ENCODE data around the gene LY6G6C. TPM values are rescaled to one million over a fixed set of nuclear protein-coding genes. Genes with fewer than 3 reads are reported as not detected.

The LY6G6C gene
- total and polyA plus RNA-seq, 2 of the 13 experiments (the other 11 are each of a cell fraction or from before 2014, with no cell fraction given), result 0.15 TPM; not detected in 1

- TF ChIP-seq ATF7-NPFF (CRISPR knock-in tag; IDR thresholded peaks at IDR 0.05; ENCODE audit: low read depth), result 0 out of 2 replicates have a peak, but pooled peaks have one; percentile 21
- TF ChIP-seq SKI (IDR thresholded peaks at IDR 0.05; ENCODE audit: partially characterized antibody), result peak; percentile 64
- TF ChIP-seq ZBTB34 (CRISPR knock-in tag; IDR thresholded peaks at IDR 0.05), result no peak
- no peak for TF ChIP-seq TIGD3 (CRISPR knock-in tag; IDR thresholded peaks at IDR 0.05; ENCODE audit: borderline replicate concordance)
- no peak; the same call in 1 of the 2 replicates for TF ChIP-seq KAT8 (CRISPR knock-in tag; IDR thresholded peaks at IDR 0.05)
- TF ChIP-seq SRF (IDR thresholded peaks at IDR 0.05; ENCODE audit: low read depth, low read length), result peak; percentile 6; the same call in 1 of the 2 replicates
- peak; percentile 92 for TF ChIP-seq ZNF746 (CRISPR knock-in tag; IDR thresholded peaks at IDR 0.05)
- TF ChIP-seq ZNF33A (CRISPR knock-in tag; IDR thresholded peaks at IDR 0.05; ENCODE audit: borderline replicate concordance), result no peak
- TF ChIP-seq HES4 (CRISPR knock-in tag; IDR thresholded peaks at IDR 0.05; ENCODE audit: borderline replicate concordance), result no peak
- 0 out of 2 replicates have a peak, but pooled peaks have one; percentile 21 for TF ChIP-seq CCDC6 (CRISPR knock-in tag; IDR thresholded peaks at IDR 0.05)
- TF ChIP-seq HOXA3 (CRISPR knock-in tag; IDR thresholded peaks at IDR 0.05), result peak; percentile 44; the same call in 1 of the 2 replicates
- peak; percentile 44; the same call in 1 of the 2 replicates for TF ChIP-seq ZNF792 (CRISPR knock-in tag; IDR thresholded peaks at IDR 0.05)
- peak; percentile 77; the same call in 1 of the 2 replicates for TF ChIP-seq NR2C2 (CRISPR knock-in tag; IDR thresholded peaks at IDR 0.05; ENCODE audit: borderline replicate concordance)
- no peak for TF ChIP-seq ZNF720 (CRISPR knock-in tag; IDR thresholded peaks at IDR 0.05)
- peak; percentile 50 for TF ChIP-seq ZGPAT (CRISPR knock-in tag; IDR thresholded peaks at IDR 0.05)
- 0 out of 2 replicates have a peak, but pooled peaks have one; percentile 24 for TF ChIP-seq SP2 (CRISPR knock-in tag; IDR thresholded peaks at IDR 0.05)
- peak; percentile 21; the same call in 1 of the 2 replicates for TF ChIP-seq CEBPG (CRISPR knock-in tag; IDR thresholded peaks at IDR 0.05)
- peak; percentile 86 for TF ChIP-seq RARA (CRISPR knock-in tag; IDR thresholded peaks at IDR 0.05)
- no peak for TF ChIP-seq NONO (IDR thresholded peaks at IDR 0.05)
- peak; percentile 69 for TF ChIP-seq NONO (CRISPR knock-in tag; conservative IDR thresholded peaks at IDR 0.05)
- no peak for TF ChIP-seq STAT5B (CRISPR knock-in tag; IDR thresholded peaks at IDR 0.05)
- peak; percentile 70; the same call in 1 of the 2 replicates for TF ChIP-seq ZNF3 (CRISPR knock-in tag; IDR thresholded peaks at IDR 0.05)
- TF ChIP-seq PAX8 (CRISPR knock-in tag; IDR thresholded peaks at IDR 0.05; ENCODE audit: borderline replicate concordance), result no peak
- TF ChIP-seq RNF219 (CRISPR knock-in tag; IDR thresholded peaks at IDR 0.05), result peak; percentile 16; the same call in 1 of the 2 replicates
- no peak for TF ChIP-seq ZNF251 (CRISPR knock-in tag; IDR thresholded peaks at IDR 0.05)
- TF ChIP-seq ZNF10 (CRISPR knock-in tag; IDR thresholded peaks at IDR 0.05; ENCODE audit: borderline replicate concordance, low read depth), result no peak
Measured at GRCh38 chr6:31737315-31737990, 15.9 kb upstream of the LY6G6C start (continued).

Data from HepG2 (cell line).